DND-41 (cell line): ENCODE results near the gene ST8SIA2.

Experiments used
- ATAC-seq: fragments of 200-7000 bp; cut with Tn5 transposase; 3 replicates; pipeline ENCODE4 v1.9.1; 2021; ENCODE audit warnings: low read depth; ENCODE audit not compliant: insufficient read depth
- DNase-seq: peaks from one replicate; pipeline ENCODE4 v3.0.0-alpha.2; 2020
- H2AFZ ChIP-seq: 2 replicates; pipeline ENCODE4 v1.6.0; 2012; ENCODE audit warnings: low read depth, low read length
- H3K27ac ChIP-seq: 2 replicates; pipeline ENCODE4 v1.5.1; 2012; ENCODE audit warnings: low read length, inconsistent platforms
- H3K27me3 ChIP-seq: fragments of 200-600 bp; sonication (generic); 2 replicates; pipeline ENCODE4 v1.6.0; 2012; ENCODE audit warnings: low read length, mild to moderate bottlenecking, inconsistent platforms; ENCODE audit not compliant: insufficient read depth, poor library complexity
- H3K36me3 ChIP-seq: 2 replicates; pipeline ENCODE4 v1.5.1; 2012; ENCODE audit warnings: low read length, inconsistent platforms; ENCODE audit not compliant: insufficient read depth
- H3K4me1 ChIP-seq: 2 replicates; pipeline ENCODE4 v1.5.1; 2012; ENCODE audit warnings: mild to moderate bottlenecking, low read length; ENCODE audit not compliant: insufficient read depth
- H3K4me2 ChIP-seq: 2 replicates; pipeline ENCODE4 v1.6.0; 2012; ENCODE audit warnings: mild to moderate bottlenecking, moderate library complexity, low read length, inconsistent platforms; ENCODE audit not compliant: insufficient read depth
- H3K4me3 ChIP-seq, 2 experiments: fragments of 200-600 bp in 1 of 2; shearing (Covaris generic) in 1 of 2; 2 replicates each; pipeline ENCODE4 v1.5.1; 2012 to 2016; ENCODE audit warnings: inconsistent platforms in 2 of 2, low read length in 2 of 2, mild to moderate bottlenecking in 2 of 2, low read depth in 1 of 2, moderate library complexity in 1 of 2
- H3K79me2 ChIP-seq: 2 replicates; pipeline ENCODE4 v1.6.0; 2012; ENCODE audit warnings: low read length, inconsistent platforms; ENCODE audit not compliant: insufficient read depth
- H3K9ac ChIP-seq: 2 replicates; pipeline ENCODE4 v1.6.0; 2012; ENCODE audit warnings: low read depth, mild to moderate bottlenecking, inconsistent platforms, low read length, moderate library complexity
- H3K9me3 ChIP-seq: 2 replicates; pipeline ENCODE4 v1.5.1; 2012; ENCODE audit warnings: low read length, moderate library complexity, mild to moderate bottlenecking, inconsistent platforms; ENCODE audit not compliant: insufficient read depth, severe bottlenecking
- H4K20me1 ChIP-seq: 2 replicates; pipeline ENCODE4 v1.6.0; 2012; ENCODE audit warnings: low read length; ENCODE audit not compliant: insufficient read depth
- CTCF ChIP-seq: IDR thresholded peaks from 2 replicates; pipeline ENCODE4 v1.5.1; 2012; ENCODE audit warnings: borderline replicate concordance, low read length, moderate library complexity, mild to moderate bottlenecking; ENCODE audit not compliant: poor library complexity, severe bottlenecking; ENCODE audit errors: extremely low read depth
- EZH2 ChIP-seq: IDR thresholded peaks from 3 replicates; pipeline ENCODE4 v1.6.1; 2012; ENCODE audit warnings: borderline replicate concordance, low read depth, mild to moderate bottlenecking, moderate library complexity, low read length, inconsistent platforms; ENCODE audit not compliant: severe bottlenecking

The ST8SIA2 gene

GRCh38 chr15:92495446-92495845 lies 101.8 kb downstream of the ST8SIA2 start:
- no peaks in the 10 kb centered on the region for H3K4me1 ChIP-seq
- ATAC-seq, result no peak
- H3K4me3 ChIP-seq, result no peak overlapping the region
- no peaks in the 10 kb centered on the region for H4K20me1 ChIP-seq
- no peak overlapping the region for H3K9ac ChIP-seq
- DNase-seq, result no peak
- TF ChIP-seq EZH2 (no peak), CTCF (no peak)
- H3K27ac ChIP-seq, result no peak overlapping the region
- H3K9me3 ChIP-seq, result no peaks in the 10 kb centered on the region
- no peak overlapping the region for H3K4me2 ChIP-seq
- no peaks in the 10 kb centered on the region for H3K79me2 ChIP-seq
- no peak overlapping the region for H2AFZ ChIP-seq
- no peaks in the 10 kb centered on the region for H3K36me3 ChIP-seq
- H3K27me3 ChIP-seq, result peaks cover 8% of the 10 kb centered on the region

GRCh38 chr15:92499731-92500530 lies 106.2 kb downstream of the ST8SIA2 start:
- H3K36me3 ChIP-seq, result no peaks in the 10 kb centered on the region
- DNase-seq (no peak), ATAC-seq (no peak)
- no peak overlapping the region for H2AFZ ChIP-seq
- H4K20me1 ChIP-seq, result no peaks in the 10 kb centered on the region
- H3K4me3 ChIP-seq, result no peak overlapping the region
- no peak overlapping the region for H3K9ac ChIP-seq
- H3K9me3 ChIP-seq, result no peaks in the 10 kb centered on the region
- H3K4me1 ChIP-seq, result no peaks in the 10 kb centered on the region
- H3K27me3 ChIP-seq, result peaks cover 14% of the 10 kb centered on the region
- TF ChIP-seq CTCF, result no peak
- no peak for TF ChIP-seq EZH2
- H3K27ac ChIP-seq, result no peak overlapping the region
- H3K4me2 ChIP-seq, result no peak overlapping the region
- H3K79me2 ChIP-seq, result no peaks in the 10 kb centered on the region

GRCh38 chr15:92502336-92502735 lies 108.7 kb downstream of the ST8SIA2 start:
- H3K4me3 ChIP-seq, result no peak overlapping the region
- no peak overlapping the region for H3K27ac ChIP-seq
- no peaks in the 10 kb centered on the region for H3K79me2 ChIP-seq
- no peaks in the 10 kb centered on the region for H3K36me3 ChIP-seq
- no peak overlapping the region for H3K4me2 ChIP-seq
- peaks cover 6% of the 10 kb centered on the region for H3K27me3 ChIP-seq
- no peaks in the 10 kb centered on the region for H3K9me3 ChIP-seq
- no peak overlapping the region for H2AFZ ChIP-seq
- H3K4me1 ChIP-seq, result no peaks in the 10 kb centered on the region
- ATAC-seq, result no peak
- H3K9ac ChIP-seq, result no peak overlapping the region
- DNase-seq, result no peak
- H4K20me1 ChIP-seq, result no peaks in the 10 kb centered on the region
- no peak for TF ChIP-seq CTCF
- no peak for TF ChIP-seq EZH2
